ENCODE measurements around the gene CCBE1. TPM values are rescaled to one million over a fixed set of nuclear protein-coding genes. Genes with fewer than 3 reads are reported as not detected.

Gene CCBE1
- total RNA-seq, 1 donor from 2014 or later: 1.6 TPM

DNA sequence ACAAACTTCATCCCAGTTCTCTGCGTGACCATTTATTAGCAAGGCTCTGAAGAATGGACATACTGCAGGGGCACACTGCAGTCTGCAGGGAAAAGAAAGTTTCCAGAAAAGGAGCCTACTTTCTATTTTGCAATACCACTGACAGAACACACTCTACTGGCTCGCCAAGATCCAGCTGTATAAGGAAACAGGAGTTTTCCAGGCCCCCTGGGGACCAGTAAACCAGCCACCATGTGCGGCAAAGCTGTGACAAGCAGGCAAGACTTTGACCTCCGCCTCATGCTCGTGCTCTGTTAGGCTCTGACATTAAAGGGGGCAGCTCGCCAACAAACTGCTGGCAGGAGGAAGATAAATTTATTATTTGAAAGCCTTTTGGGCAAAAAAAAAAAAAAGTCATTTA, 67.3 kb downstream of the CCBE1 start:
- H3K36me3 ChIP-seq (ENCODE audit: control insufficient read depth, insufficient read depth, low read length): no peaks in the 10 kb centered on the region

GRCh38 chr18:59628995-59629394, 68.2 kb downstream of the CCBE1 start:
- H3K4me3 ChIP-seq (ENCODE audit: low read depth, low read length): no peak overlapping the region
- H3K27me3 ChIP-seq (ENCODE audit: control insufficient read depth, insufficient read depth, low read length): no peaks in the 10 kb centered on the region
- DNase-seq (ENCODE audit: low read depth) (no peak), FAIRE-seq (no peak)
- TF ChIP-seq, protein P1, sequence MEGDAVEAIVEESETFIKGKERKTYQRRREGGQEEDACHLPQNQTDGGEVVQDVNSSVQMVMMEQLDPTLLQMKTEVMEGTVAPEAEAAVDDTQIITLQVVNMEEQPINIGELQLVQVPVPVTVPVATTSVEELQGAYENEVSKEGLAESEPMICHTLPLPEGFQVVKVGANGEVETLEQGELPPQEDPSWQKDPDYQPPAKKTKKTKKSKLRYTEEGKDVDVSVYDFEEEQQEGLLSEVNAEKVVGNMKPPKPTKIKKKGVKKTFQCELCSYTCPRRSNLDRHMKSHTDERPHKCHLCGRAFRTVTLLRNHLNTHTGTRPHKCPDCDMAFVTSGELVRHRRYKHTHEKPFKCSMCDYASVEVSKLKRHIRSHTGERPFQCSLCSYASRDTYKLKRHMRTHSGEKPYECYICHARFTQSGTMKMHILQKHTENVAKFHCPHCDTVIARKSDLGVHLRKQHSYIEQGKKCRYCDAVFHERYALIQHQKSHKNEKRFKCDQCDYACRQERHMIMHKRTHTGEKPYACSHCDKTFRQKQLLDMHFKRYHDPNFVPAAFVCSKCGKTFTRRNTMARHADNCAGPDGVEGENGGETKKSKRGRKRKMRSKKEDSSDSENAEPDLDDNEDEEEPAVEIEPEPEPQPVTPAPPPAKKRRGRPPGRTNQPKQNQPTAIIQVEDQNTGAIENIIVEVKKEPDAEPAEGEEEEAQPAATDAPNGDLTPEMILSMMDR (IDR thresholded peaks at IDR 0.05; ENCODE audit: insufficient read depth, low read length, severe bottlenecking): no peak
- no peaks in the 10 kb centered on the region for H3K36me3 ChIP-seq (ENCODE audit: control insufficient read depth, insufficient read depth, low read length)

More for the DNA sequence above, 67.3 kb downstream of the CCBE1 start:
- DNase-seq (ENCODE audit: low read depth) (no peak), FAIRE-seq (no peak)
- TF ChIP-seq, protein P1 (IDR thresholded peaks at IDR 0.05; ENCODE audit: insufficient read depth, low read length, severe bottlenecking): no peak
- no peaks in the 10 kb centered on the region for H3K27me3 ChIP-seq (ENCODE audit: control insufficient read depth, insufficient read depth, low read length)
- no peak overlapping the region for H3K4me3 ChIP-seq (ENCODE audit: low read depth, low read length)

GRCh38 chr18:59627414-59627813, 69.8 kb downstream of the CCBE1 start:
- DNase-seq (ENCODE audit: low read depth): no peak
- no peak overlapping the region for H3K4me3 ChIP-seq (ENCODE audit: low read depth, low read length)
- H3K36me3 ChIP-seq (ENCODE audit: control insufficient read depth, insufficient read depth, low read length): no peaks in the 10 kb centered on the region
- no peak for FAIRE-seq
- H3K27me3 ChIP-seq (ENCODE audit: control insufficient read depth, insufficient read depth, low read length): no peaks in the 10 kb centered on the region
- TF ChIP-seq, protein P1 (IDR thresholded peaks at IDR 0.05; ENCODE audit: insufficient read depth, low read length, severe bottlenecking): no peak

DNA sequence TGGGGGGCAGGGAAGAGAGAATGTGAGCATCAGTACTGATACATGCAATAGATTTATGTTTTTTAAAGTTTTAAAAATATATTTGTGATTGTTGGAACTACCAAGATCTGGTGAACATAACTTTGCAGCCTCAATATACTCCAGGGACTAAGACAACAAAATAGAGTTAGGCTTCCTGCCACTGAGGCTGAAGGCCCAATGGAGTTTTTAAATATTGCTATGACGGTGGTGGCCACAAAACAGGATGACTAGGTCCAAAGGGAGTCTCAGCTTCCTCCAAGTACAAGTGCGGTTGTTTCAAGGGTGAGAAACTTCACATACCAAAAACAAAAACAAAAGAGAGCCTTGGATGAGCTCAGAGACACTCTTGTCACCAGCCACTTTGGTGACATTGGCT, 72.9 kb downstream of the CCBE1 start:
- H3K36me3 ChIP-seq (ENCODE audit: control insufficient read depth, insufficient read depth, low read length): no peaks in the 10 kb centered on the region
- TF ChIP-seq, protein P1 (IDR thresholded peaks at IDR 0.05; ENCODE audit: insufficient read depth, low read length, severe bottlenecking): no peak
- FAIRE-seq: no peak
- no peaks in the 10 kb centered on the region for H3K27me3 ChIP-seq (ENCODE audit: control insufficient read depth, insufficient read depth, low read length)
- no peak overlapping the region for H3K4me3 ChIP-seq (ENCODE audit: low read depth, low read length)
- DNase-seq (ENCODE audit: low read depth): no peak

- TF ChIP-seq, protein P1 (IDR thresholded peaks at IDR 0.05; ENCODE audit: insufficient read depth, low read length, severe bottlenecking): no peak
- FAIRE-seq (no peak), DNase-seq (ENCODE audit: low read depth) (no peak)
- no peak overlapping the region for H3K4me3 ChIP-seq (ENCODE audit: low read depth, low read length)
- H3K27me3 ChIP-seq (ENCODE audit: control insufficient read depth, insufficient read depth, low read length): no peaks in the 10 kb centered on the region
- no peaks in the 10 kb centered on the region for H3K36me3 ChIP-seq (ENCODE audit: control insufficient read depth, insufficient read depth, low read length)
Observed at GRCh38 chr18:59623456-59624368, 73.5 kb downstream of the CCBE1 start.

All from bronchial epithelial cell (primary cell).